ENCODE data around the gene TRPM3.

TRPM3 gene

DNA sequence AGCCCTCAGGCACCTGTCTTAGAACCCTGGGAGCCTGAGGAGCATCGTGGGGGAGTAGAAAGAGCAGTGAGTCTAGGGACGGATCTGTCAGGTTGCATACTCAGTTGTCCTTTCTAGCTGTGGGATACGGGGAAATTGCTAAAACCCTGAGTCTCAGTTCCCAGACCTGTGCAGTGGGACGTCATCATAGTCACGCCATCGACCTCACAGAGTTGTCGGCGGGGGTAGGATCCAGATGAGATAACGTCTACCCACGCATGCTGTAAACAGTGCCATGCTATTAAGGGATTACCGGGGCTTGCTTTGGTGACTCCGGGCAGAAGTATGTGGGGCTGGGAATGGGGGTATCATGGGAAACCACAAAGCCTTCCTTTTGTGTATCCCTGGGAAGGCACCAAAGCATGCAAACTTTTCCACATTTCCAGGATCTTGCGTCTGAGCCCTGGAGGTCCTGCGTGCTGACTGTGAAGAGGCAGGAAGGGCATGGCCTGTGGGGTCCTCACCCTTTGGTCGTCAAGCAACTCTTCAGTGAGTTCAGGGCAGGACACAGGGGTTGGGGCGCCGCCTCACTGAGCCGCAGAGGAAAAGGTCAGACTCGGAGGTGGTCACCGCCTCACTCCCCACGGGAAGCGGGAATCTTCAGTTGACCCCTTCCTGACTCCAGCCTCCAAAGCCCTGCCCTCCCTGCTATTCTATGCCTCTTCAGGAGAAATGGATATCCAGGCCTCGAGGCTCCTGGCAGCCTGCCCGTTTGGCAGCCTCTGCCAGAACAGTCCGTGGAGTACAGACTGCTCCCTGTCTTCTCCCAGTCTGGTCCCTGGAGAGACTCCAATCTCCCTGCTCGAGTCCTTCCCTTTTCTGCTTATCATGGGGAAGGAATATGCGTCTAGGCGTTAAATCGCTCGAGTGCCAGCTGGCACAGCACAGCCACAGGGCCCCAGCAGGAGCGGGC, 520.1 kb downstream of the TRPM3 start:
- DNase-seq, result no peak

DNA sequence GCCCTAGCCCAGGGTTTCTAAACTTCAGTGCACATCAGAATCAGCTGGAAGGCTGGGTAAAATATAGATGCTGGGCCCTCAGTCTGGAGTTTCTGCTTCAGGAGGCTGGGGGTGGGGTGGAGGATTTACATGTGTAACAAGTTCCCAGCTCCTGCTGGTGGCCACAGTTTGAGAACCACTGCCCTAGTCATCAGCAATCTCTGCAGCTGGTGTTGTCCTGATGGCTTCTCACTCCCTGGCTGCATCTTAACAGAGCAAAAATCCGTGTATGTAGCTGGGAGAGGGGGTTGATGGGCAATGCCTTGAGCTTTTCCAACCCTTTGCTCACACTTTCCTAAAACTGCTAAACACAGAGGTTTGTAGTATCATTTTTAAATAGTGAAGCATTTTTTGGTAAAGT, 520.9 kb downstream of the TRPM3 start:
- no peak for DNase-seq

DNA sequence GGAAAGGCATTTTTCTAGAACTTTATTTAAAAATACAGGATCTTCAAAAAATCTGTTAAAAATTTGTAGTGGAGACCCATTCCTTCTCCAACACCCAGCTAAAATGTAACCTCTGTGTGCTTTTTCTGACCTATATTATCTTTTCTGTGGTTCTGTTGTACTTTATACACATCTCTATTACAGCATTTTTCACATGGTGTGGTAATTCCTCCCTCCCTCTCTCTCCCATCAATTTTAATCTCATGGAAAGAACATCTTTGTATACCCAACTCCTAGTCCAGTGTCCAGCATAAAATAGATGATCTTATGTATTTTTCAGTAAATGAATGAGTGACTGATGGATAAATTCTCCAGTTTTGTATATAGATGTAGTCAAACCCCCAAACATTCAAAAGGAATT, 523.5 kb downstream of the TRPM3 start:
- DNase-seq, result no peak

DNA sequence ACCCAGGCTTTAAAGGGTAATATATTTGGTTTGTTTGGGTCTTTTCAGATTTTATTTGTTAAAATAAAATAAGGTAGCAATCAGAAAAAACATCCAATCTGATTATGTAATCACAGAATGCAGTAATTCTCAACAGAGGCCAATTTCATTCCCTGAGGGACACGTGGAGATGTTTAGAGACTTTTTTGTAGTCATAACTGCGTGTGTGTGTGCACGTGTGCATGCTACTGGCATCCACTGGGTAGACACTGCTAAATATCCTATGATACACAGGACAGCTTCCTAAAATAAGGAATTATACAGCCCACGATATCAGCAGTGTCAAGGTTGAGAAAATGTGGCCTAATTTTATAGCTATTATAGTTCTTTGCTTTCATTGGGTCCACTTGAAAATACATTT, 526.2 kb downstream of the TRPM3 start:
- DNase-seq, result no peak

DNA sequence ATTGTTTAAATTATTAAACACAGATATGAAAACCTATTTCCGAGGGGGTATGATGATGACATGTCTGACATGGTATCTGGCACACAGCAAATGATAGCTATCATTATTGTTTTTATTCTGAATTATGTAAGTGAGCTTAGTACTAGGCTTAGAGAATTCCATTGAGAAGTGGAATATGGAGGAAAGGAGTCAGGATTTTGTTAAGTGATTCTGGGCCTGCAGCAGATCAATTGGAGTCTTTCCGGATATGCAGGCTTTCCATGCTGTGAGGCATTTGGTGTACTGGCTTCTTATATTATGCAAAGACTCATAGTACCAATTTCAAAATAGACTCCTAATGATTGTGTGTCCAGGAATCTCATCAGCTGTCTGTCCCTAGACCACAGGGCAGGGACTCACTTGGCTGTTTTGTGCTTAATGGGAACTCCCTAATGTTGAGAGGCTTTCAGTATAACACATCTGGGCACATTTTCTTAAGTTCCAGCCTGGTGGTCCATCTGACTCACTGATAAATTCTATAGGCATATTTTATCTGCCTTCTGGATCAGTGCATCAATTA, 527.0 kb downstream of the TRPM3 start:
- DNase-seq, result no peak

DNA sequence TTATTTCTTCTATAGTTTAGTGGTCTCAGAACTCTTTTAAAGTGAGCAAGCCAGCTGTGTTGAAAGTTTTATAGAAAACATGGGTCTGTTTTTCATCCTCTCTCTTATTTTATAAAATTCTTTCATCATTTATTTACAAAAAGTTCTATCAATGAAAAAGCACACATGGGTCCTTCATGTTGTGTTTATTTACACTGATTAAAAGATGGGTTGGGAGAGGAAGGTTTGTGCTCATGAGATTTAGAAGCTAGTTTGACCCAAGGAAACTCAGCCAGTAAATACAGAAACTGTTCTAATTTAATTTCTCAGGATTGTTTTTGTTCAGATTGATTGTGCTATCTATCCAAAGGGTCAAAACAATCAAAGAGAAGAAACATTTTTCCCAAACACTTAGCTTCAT, 528.2 kb downstream of the TRPM3 start:
- DNase-seq, result no peak

DNA sequence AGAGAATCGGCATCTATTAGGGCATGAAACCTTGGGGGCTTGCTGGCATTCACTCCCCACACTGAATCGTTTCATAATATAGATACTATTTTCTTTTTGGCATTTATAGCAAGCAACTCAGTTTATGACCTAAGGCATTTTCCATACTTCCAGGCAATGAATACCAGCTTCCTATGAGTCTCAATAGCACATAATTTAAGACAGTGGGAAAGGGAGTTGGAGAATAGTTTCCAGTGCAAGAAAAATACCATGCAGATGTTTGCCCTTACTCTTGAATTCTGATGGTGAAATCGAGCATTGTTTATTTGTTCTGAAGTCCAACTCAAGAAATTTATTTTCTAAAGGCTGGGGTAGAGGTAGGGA, 531.1 kb downstream of the TRPM3 start:
- no peak for DNase-seq

DNA sequence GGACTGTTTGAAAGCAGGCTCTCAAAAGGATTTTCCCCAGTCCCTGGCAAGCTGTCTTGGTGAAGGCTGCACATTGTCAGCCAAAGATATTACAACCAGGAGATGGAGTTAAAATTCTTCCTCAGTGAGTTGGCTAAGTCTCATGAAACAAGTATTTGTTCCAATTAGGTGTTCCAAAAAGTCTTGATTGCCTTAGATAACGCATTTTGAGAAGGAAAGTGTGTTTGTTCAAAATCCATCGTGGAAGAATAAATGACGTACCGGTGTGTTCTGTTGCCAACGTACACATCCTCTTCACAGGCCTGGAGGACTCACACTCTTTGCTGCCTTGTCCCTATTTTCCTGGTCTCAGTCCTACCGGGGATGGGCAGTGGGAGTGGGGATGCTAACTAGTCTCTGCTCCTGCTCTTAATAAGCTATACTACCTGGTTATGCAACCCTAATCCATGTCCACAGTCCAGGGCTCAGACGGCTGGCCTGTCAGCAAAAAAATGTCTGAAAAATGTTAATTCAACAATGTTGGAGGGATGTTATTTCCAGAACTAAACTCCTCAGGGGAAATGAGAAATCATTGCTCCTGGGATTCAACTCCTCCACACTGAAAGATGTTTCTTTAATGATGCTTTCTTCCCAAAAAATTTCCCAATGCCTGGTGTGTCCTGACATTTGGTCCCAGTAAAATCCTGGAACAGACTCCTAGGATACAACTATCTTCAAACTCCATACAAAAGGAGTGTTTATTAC, 531.7 kb downstream of the TRPM3 start:
- no peak for DNase-seq

DNA sequence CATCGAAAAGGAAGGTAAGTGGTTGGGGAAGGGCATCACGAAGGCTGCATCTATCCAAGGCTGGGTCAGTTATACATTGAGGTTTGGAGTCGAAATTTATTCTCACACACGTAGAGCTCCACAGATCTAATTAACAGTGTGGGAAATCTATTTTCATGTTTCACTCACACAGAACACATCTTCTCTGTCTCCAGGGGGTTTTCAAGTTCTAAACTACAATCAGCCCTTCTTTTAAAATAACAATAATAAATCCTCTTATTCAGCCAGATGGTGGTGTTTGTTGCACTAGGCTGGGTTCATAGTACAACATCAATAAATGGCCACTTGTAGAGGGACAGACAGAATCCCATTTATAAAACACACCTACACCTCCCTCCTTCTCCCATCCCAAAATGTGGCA, 532.4 kb downstream of the TRPM3 start:
- DNase-seq, result no peak

DNA sequence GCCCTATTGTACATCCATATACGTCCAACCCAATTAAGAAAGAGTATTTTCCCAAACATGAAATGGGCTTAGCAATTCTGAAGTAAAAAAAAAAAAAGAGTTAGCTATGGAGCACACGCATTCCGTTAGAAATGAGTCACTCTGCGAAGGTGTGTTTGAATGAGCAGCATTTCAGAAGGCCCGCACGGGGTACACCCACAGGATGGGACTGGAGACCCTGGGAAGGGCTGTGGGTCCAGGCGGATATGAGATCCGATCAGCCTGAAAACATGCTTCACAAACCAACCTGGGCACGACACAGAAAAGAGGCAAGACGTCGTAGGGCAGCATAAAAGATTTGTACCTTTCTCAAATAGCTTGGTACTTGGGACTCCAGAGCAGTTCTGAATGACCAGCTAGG, 533.0 kb downstream of the TRPM3 start:
- no peak for DNase-seq

DNA sequence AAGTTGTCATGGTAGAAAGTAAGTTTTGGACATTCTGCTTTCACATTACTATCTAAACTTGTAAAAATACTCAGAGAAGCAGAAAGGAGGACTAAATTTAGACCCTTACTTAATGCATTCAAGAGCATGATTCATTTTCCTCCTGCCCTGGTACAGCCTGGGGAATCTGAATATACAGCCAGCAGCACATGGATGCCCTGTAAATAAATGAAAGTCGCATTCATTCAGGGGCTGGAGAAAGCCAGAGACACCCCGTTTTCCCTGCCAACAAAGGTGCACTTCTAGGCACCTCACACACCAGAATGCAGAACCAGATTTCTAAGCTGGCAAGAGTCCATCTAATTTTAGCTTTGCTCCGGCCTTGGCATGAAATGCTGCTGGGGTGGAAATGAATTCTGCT, 534.2 kb downstream of the TRPM3 start:
- DNase-seq, result no peak

DNA sequence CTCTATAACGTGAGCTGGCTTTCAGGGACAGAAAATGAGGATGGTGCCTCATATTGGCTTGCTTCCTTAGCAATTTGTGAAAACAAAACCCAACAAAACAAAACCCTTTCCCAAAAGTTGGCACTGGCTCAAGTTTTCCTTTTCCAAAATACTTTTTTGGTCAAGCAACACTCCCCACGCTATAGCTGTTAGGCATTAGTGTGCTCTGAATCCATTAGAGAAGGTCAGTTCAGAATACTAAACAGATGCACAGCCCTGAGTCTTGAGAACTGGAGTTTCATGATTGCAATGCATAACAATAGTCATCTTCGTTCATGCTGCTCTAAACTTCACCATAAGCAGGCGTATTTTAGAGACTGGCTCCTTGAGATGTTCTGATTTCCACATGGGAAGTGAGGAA, 534.9 kb downstream of the TRPM3 start:
- DNase-seq, result no peak

DNA sequence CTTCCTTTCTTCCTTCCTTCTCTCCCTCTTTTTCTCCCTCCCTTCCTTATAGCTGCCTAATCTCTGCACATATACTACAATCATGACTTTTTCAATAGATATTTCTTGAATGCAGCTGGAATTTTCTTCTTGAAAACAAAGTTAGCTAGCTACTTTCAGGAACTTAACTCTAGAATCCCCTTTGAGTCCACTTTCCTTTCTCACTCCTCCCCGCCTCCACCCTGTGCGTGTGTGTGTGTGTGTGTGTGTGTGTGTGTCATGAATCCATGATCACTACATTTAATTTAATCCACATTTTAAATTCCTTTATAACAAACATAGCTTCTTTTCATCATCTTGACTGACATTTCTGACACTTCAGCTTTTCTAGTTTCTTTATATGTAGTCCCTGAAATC, 539.5 kb downstream of the TRPM3 start:
- no peak for DNase-seq

DNA sequence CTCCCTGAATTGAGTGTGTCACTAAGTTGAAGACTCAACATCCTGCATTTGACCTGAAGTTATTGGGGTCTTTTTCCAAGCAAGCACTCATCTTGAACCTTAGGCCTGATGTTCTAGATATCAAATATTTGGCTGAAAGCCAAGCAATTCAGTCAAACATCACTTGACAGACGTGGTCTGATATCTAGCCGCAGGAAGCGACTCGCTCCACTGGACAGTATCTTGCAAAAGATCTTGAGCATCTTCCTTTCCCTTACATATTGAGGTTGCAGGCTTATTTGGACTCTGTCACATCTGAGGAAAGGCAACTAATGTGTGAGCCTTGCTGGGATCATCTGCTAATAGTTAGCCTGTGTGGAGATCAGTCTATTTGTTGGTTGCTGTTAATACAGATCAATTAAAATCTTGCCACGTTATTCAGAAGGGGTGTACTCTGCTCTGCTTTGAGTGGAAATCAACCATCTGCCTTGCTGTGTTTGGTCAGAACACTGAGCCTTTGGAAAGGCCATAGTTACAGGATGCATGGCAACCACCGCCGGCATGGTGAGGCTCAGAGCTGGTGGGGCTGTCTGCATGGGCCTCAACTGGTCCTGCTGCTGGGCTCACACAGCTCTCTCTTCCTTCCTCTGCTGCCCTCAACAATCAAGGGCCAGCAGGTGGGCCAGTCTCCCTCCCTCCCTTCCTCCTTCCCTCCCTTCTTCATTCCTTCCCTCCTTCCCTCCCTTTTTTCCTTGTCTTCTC, 540.0 kb downstream of the TRPM3 start:
- no peak for DNase-seq

DNA sequence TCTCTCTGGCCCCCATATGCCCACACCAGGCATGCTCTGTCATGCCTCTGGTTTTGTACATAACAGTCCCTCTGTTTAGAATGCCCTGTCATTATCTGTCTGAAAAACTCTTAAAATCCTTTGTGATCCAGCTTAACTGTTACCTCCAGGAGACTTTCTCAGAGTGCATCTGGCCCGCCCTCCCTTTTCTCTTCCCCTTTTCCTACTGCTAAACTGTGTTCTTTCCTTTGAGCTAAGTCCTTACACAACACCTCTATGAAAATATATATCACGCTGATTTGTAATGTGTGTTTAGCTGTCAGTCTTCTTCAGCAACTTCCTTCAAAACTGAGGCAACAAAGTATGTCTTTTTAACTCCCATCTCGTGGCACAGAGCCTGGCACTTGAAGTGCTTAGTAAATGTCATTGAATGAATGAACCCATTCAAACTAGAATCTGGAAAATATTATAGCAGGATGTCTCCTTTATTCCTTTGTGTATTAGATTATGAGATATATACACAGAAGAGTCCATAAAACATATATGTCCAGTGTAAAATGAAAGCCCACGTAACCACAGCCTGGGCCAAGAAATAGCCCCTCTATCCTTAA, 540.7 kb downstream of the TRPM3 start:
- DNase-seq, result no peak

DNA sequence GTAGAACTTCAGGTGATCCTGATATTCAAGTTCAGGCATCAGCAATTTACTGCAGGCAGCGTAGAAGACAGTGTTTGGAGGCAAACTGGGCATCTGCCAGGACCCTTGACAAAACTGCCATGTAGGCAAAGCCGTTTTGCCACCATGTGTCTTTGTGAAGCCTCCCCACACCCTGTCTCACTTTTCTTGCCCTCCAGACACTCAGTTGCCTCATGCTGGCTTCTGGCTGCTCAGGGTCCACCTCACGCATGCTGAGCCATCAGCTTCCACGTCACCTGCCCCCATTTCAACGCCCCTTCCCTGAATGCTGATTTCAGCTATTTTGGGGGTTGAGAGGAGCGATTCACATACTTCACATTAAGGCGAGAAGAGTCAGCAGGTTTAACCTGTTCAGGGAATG, 541.7 kb downstream of the TRPM3 start:
- DNase-seq, result no peak

DNA sequence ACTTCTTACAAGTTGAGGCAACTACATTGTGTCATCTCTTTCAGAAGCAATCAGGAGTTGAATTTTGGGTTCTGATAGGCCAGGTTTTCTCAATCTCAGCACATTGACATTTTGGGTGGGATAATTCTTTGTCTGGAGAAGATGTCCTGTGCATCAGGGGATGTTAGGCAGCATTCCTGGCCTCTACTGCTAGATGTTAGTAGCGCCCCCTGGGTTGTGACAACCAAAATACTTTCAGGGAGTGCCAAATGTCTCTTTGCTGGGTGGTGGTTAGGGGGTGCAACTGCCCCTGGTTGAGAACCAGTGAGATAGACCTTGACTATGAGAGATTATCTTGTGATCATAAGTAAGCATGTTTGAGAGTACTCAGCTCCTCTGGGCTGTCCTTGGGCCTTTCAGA, 542.7 kb downstream of the TRPM3 start:
- no peak for DNase-seq

DNA sequence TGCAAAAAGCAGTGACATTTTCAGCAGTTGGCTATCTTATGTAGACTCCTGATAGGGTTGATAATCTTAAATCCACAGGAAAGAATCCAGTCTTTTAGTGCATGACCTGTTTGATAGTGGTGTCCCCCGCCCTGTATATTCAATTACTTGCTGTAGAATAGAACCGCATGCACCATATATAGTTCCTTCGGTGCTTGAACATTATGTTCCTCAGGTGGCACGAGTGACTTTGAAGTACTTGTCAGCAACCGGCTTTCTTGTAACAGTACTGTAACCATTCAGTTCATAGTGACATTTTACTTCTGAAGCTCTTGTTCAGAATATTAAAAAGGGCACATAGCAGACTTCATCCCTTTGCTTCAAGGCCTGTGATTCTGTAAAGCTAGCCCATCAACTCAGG, 543.8 kb downstream of the TRPM3 start:
- DNase-seq, result no peak

DNA sequence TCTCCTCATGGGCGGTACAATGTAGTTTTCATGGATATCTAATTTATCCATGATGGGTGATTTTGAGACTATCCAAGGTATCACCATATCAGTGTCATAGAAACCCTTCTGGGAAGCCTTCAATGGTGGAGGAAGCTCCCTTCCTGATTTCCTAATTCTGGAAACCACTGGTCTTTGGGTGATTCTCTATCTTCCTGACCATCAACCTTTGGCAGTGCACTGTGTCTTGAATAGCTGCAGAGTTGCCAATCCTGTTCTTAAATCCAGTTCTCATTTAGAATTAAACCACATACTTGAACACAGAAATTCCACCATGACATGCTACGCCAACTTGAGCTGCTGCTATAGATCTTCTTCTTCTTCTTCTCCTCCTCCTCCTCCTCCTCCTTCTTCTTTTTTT, 545.3 kb downstream of the TRPM3 start:
- no peak for DNase-seq

DNA sequence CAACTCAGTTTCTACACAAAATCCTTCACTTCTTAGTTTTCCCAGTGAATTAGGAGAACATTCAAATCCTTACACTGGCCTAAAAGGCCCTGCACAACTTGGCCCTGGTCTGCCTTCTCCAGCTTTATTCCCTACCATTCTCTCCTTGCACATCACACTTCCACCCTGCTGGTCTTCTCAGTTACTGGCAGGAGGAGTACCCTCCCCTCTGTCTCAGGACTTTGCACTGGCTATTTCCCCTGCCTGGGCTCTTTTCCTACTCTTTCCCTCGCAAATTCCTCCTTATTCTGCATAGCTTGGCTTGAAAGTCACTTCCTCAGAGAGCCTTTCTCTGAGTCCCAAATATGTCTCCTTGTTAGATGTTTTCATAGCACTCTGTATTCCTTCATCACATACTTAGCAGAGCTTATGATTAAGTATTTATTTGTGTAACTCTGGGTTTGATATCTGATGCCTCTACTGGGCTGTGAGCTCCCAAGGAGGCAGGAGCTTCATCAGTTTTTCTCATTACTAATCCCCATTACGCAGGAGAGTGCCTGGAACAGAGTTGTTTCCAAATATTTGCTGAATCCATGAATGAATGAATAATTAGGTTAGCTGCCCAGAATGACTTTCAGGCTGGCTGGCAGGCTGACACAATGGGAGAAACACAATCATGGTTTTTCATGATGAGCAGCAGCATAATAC, 547.1 kb downstream of the TRPM3 start:
- DNase-seq, result no peak

DNA sequence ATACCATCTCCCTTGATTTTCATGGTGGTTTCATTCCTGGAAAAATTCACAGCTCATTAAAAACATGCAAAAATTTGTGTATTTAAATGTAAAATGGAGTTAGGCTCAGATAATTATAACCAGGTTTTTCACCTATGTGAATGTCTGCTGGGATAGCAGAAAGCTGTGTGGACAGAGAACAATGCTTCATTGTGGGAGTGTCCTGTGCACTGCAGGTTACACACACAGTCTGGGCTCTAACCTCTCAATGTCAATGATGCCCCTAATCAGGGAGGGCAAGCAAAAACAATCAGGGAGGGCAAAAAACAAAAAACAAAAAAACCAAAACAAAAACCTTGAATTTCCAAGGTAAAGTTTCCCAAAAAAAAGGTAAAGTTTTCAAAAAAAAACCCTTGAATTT, 548.1 kb downstream of the TRPM3 start:
- no peak for DNase-seq

DNA sequence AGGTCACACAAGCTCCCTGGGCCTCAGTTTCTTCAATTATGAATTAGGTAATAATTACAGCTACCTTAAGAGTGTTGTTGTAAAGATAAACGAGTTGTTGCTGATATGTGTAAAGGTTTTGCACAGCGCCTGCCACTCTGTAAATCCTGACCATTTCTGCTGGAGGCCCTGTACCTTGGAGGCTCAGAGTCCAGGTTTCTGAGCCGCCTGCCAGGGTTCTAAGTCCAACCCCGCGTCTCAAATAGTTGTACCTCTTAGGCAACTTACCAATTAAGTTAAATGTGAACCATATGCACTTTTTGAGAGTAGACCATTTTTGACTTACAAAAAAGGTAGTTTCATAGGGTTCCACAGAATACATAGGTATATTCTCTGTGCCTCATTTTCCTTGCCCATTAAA, 550.2 kb downstream of the TRPM3 start:
- DNase-seq, result no peak
